Adrenal gland (tissue), 12 donors: ENCODE data around the gene ATG9B. TPM values are rescaled to one million over a fixed set of nuclear protein-coding genes. Genes with fewer than 3 reads are reported as not detected.
A peak's percentile ranks its signal among the peaks of the same experiment; 100 is the strongest.

Experiments
- DNase-seq, 7 donors: peaks; one replicate each; pipeline ENCODE4 v3.0.0-alpha.2; 2019 to 2020
- H3K27ac ChIP-seq, 5 donors: fragments of 200-600 bp; sonication (generic) in 4 of 5; 1 replicate in 3 of 5; 2 replicates in 2 of 5; pipeline versions ENCODE4 v1.5.1 to v1.8.0; 2016 to 2020; ENCODE audit warnings: mild to moderate bottlenecking in 1 of 5
- H3K27me3 ChIP-seq: fragments of 200-600 bp; 2 replicates; pipeline ENCODE4 v1.8.0; 2021
- H3K36me3 ChIP-seq, 2 donors: fragments of 200-600 bp; replicated peaks in 1 of 2; 1 replicate in 1 of 2; 2 replicates in 1 of 2; pipeline versions ENCODE4 v1.5.1 to v1.8.0; 2018 to 2022
- H3K4me1 ChIP-seq, 2 donors: fragments of 200-600 bp; replicated peaks in 1 of 2; 1 replicate in 1 of 2; 2 replicates in 1 of 2; pipeline versions ENCODE4 v1.5.1 to v1.8.0; 2018 to 2021
- H3K4me3 ChIP-seq, 4 donors: fragments of 200-600 bp; sonication (generic) in 3 of 4; one replicate each; pipeline ENCODE4 v1.5.1; 2016 to 2018
- H3K9me3 ChIP-seq, 3 donors: fragments of 200-600 bp; sonication (generic) in 1 of 3; replicated peaks in 1 of 3; 1 replicate in 2 of 3; 2 replicates in 1 of 3; pipeline versions ENCODE4 v1.5.1 to v1.8.0; 2016 to 2021
- CTCF ChIP-seq, 6 experiments: fragments of 450-650 bp in 4 of 6; fragments of 200-600 bp in 2 of 6; sonication (generic) in 1 of 6; IDR thresholded peaks; 1 replicate in 5 of 6; 2 replicates in 1 of 6; pipeline versions ENCODE4 v1.5.1 to v1.8.0; 2016 to 2021; ENCODE audit warnings: antibody characterized with exemption in 6 of 6, mild to moderate bottlenecking in 2 of 6, moderate library complexity in 1 of 6
- POLR2A ChIP-seq, 2 donors: fragments of 450-650 bp; IDR thresholded peaks; one replicate each; pipeline ENCODE4 v1.6.1; 2017; ENCODE audit warnings: antibody characterized with exemption in 2 of 2, mild to moderate bottlenecking in 2 of 2, moderate library complexity in 1 of 2
- WGBS, 4 donors: extraction: QIAGEN DNeasy Blood & Tissue Kit in 2 of 4; methylation state at CpG; one replicate each; pipeline versions ENCODE4 v1.1.5 to v1.1.7; 2013 to 2017; 5-methylcytosine and 5-hydroxymethylcytosine counted together
- intact Hi-C, 2 donors: fragments of 100-400 bp; cut with DNase I; formaldehyde crosslinking; loops; one replicate each; pipeline versions ENCODE4 v1.14.1 to v1.15.0; 2022 to 2023
- polyA plus RNA-seq, 3 donors: library from polyadenylated mRNA; stranded (reverse); fragments of 200-250 nt in 2 of 3; fragments of 350-450 nt in 1 of 3; fragmentation: Illumina TruSeq in 1 of 3; extraction: RNeasy Lipid Tissue Mini Kit (QIAGEN cat#74804) in 1 of 3; gene quantifications; one replicate each; pipeline ENCODE4 v1.2.3, GENCODE V29; 2013 to 2014
- total RNA-seq, 9 donors: library from RNA; depleted of rRNA in 4 of 9; stranded (reverse); fragments of >200 nt in 4 of 9; fragments of 120-200 nt in 1 of 9; fragmentation: NEBNext Ultra II Directional in 1 of 9; extraction: Animal tissue kit (Norgen Biotek cat#: 25700) in 1 of 9; gene quantifications; one replicate each; pipeline versions ENCODE4 v1.1.0 to v1.2.4, GENCODE V29; 2013 to 2023
- donor health status: healthy with polysubstance abuse.
- donor health status: Bipolar disorder and iron deficiency.
- donor health status: DM: yes; HTN: yes; CAD: no.
- donor health status: DM: no; HTN: no; CAD: no.
- donor health status: DM: no; HTN: no; CAD: no.
- donor health status: DM: yes; HTN: yes; CAD: no.

The ATG9B gene
- total and polyA plus RNA-seq, 12 donors = 0.23 to 7.8 (median 0.46) TPM; not detected in 2

- 29 to 52% (median 47%) methylated on average over 6 to 18 of the region's 18 CpGs for WGBS, 4 donors
- H3K27ac ChIP-seq = peak overlapping the region in 1 of 5 donors; percentile 40
- no peaks in the 10 kb centered on the region for H3K36me3 ChIP-seq
- H3K27me3 ChIP-seq = peaks cover 15% of the 10 kb centered on the region
- TF ChIP-seq CTCF (IDR thresholded peaks at IDR 0.05) (no peak), POLR2A (IDR thresholded peaks at IDR 0.05) (no peak)
- DNase-seq = no peak
- no peak overlapping the region for H3K4me3 ChIP-seq
- intact Hi-C loops = no loop called here
- H3K4me1 ChIP-seq = no peaks in the 10 kb centered on the region
- H3K9me3 ChIP-seq = no peaks in the 10 kb centered on the region
Observed at GRCh38 chr7:151010307-151011096, 13.8 kb downstream of the ATG9B start.

GRCh38 chr7:151010037-151010306, 14.3 kb downstream of the ATG9B start:
- intact Hi-C loops = no loop called here
- no peak for TF ChIP-seq POLR2A (IDR thresholded peaks at IDR 0.05)
- TF ChIP-seq CTCF (IDR thresholded peaks at IDR 0.05) = no peak
- Histone ChIP-seq H3K4me3 (no peak overlapping the region), H3K27me3 (peaks cover 11% of the 10 kb centered on the region), H3K9me3 (no peaks in the 10 kb centered on the region), H3K27ac (no peak overlapping the region), H3K4me1 (no peaks in the 10 kb centered on the region), H3K36me3 (no peaks in the 10 kb centered on the region)
- no peak for DNase-seq
- 18 to 100% (median 36%) methylated on average over 1 to 7 of the region's 7 CpGs for WGBS, 4 donors

GRCh38 chr7:151009327-151010036, 14.8 kb downstream of the ATG9B start:
- Histone ChIP-seq H3K27ac (no peak overlapping the region), H3K4me3 (no peak overlapping the region), H3K9me3 (no peaks in the 10 kb centered on the region), H3K4me1 (no peaks in the 10 kb centered on the region), H3K36me3 (no peaks in the 10 kb centered on the region), H3K27me3 (peaks cover 6% of the 10 kb centered on the region)
- 43 to 65% (median 51%) methylated on average over 5 to 22 of the region's 22 CpGs for WGBS, 4 donors
- no peak for DNase-seq
- no peak for TF ChIP-seq CTCF (IDR thresholded peaks at IDR 0.05)
- intact Hi-C loops = no loop called here

- Histone ChIP-seq H3K36me3 (no peaks in the 10 kb centered on the region), H3K27me3 (peaks cover 2% of the 10 kb centered on the region), H3K27ac (peak overlapping the region in 1 of 5 donors; percentile 71), H3K9me3 (no peaks in the 10 kb centered on the region), H3K4me3 (peak overlapping the region in 1 of 4 donors; percentile 38), H3K4me1 (no peaks in the 10 kb centered on the region)
- no peak for TF ChIP-seq POLR2A (IDR thresholded peaks at IDR 0.05)
- peak; percentile 52 to 75 (median 70) for TF ChIP-seq CTCF (IDR thresholded peaks at IDR 0.05)
- 34 to 50% (median 37%) methylated on average over 13 to 40 of the region's 40 CpGs for WGBS, 4 donors
- DNase-seq = peak; percentile 64 to 75 (median 71)
- intact Hi-C loops = no loop called here
Observed at GRCh38 chr7:151008511-151009323, 15.6 kb downstream of the ATG9B start.
